ENCODE measurements around the gene TRMT10B.
"Not testable (repeated sequence)": the region's sequence is repeated elsewhere in the genome, so short reads cannot be mapped to it uniquely, and the experiment has no call there.

The TRMT10B gene

GRCh38 chr9:37801287-37801850 is 47.8 kb downstream of the TRMT10B start:
- DNase-seq (ENCODE audit: low read depth, low spot score), result no peak

- DNase-seq (ENCODE audit: low read depth, low spot score), result no peak
Measured at GRCh38 chr9:37801959-37802711, 48.5 kb downstream of the TRMT10B start.

- no peak for DNase-seq (ENCODE audit: low read depth, low spot score)
Measured at GRCh38 chr9:37806271-37806670, 52.7 kb downstream of the TRMT10B start.

GRCh38 chr9:37809676-37810075 is 56.1 kb downstream of the TRMT10B start:
- not testable (repeated sequence) for DNase-seq (ENCODE audit: low read depth, low spot score)

- DNase-seq (ENCODE audit: low read depth, low spot score), result no peak
Measured at GRCh38 chr9:37811906-37812476, 58.4 kb downstream of the TRMT10B start.

- DNase-seq (ENCODE audit: low read depth, low spot score), result no peak
Measured at GRCh38 chr9:37812773-37813379, 59.3 kb downstream of the TRMT10B start.

GRCh38 chr9:37818849-37819248 is 65.2 kb downstream of the TRMT10B start:
- DNase-seq (ENCODE audit: low read depth, low spot score), result no peak

- DNase-seq (ENCODE audit: low read depth, low spot score), result no peak
Measured at GRCh38 chr9:37820142-37820541, 66.5 kb downstream of the TRMT10B start.

GRCh38 chr9:37825174-37825573 is 71.6 kb downstream of the TRMT10B start:
- not testable (repeated sequence) for DNase-seq (ENCODE audit: low read depth, low spot score)

- DNase-seq (ENCODE audit: low read depth, low spot score), result no peak
Measured at GRCh38 chr9:37827483-37828165, 74.0 kb downstream of the TRMT10B start.
